ENCODE results near the gene RRP15. TPM values are rescaled to one million over a fixed set of nuclear protein-coding genes. Genes with fewer than 3 reads are reported as not detected.

The RRP15 gene
- total RNA-seq, 1 experiment from 2014 or later = 25.6 TPM

- H3K27ac ChIP-seq (ENCODE audit: low read length) = no peak overlapping the region
- ChIA-PET CTCF (interaction anchor here (0.7 kb wide), 1 partner anchor 702 kb away, joined by 3 read pairs; no protein-coding TSS in a partner anchor), POLR2A (ENCODE audit: unreplicated experiment) (interaction anchor here (0.7 kb wide), 1 partner anchor 769 kb away, joined by 4 read pairs; no protein-coding TSS in a partner anchor)
- no peaks in the 10 kb centered on the region for H3K9me2 ChIP-seq (replicated peaks; ENCODE audit: low read length)
- H3K27me3 ChIP-seq (ENCODE audit: low read length) = no peaks in the 10 kb centered on the region
- no peaks in the 10 kb centered on the region for H3K9me3 ChIP-seq (ENCODE audit: low read length)
- H3K36me3 ChIP-seq (ENCODE audit: low read depth, low read length) = peaks cover 40% of the 10 kb centered on the region
- no peak for ATAC-seq
- H3K4me1 ChIP-seq (ENCODE audit: insufficient read depth, low read length) = peaks cover 10% of the 10 kb centered on the region; the same call in 1 of the 2 replicates
- no peak overlapping the region for H3K9ac ChIP-seq (ENCODE audit: low read length)
- no peaks in the 10 kb centered on the region for H3F3A ChIP-seq (ENCODE audit: low read length, unreplicated experiment)
- DNase-seq = no peak
- intact Hi-C loops (cut with micrococcal nuclease) = no loop called here
- TF ChIP-seq CTCF (conservative IDR thresholded peaks at IDR 0.05; ENCODE audit: low read depth, low read length) = no peak
- TF ChIP-seq EZH2phosphoT487 (IDR thresholded peaks at IDR 0.05; ENCODE audit: borderline replicate concordance, low read length) = no peak
- TF ChIP-seq EZH2 (IDR thresholded peaks at IDR 0.05; ENCODE audit: low read length, unreplicated experiment) = no peak
- no peaks in the 10 kb centered on the region for H4K20me1 ChIP-seq (ENCODE audit: low read length)
- H3K4me3 ChIP-seq (ENCODE audit: low read length) = no peak overlapping the region
- no peak overlapping the region for H2AFZ ChIP-seq (ENCODE audit: low read length)
- H3K79me2 ChIP-seq (ENCODE audit: low read length) = peaks cover 98% of the 10 kb centered on the region
- BruUV-seq (replicated peaks) = no TSS peak
- no peak overlapping the region for H3K4me2 ChIP-seq (ENCODE audit: low read length)
These were observed 80.3 kb downstream of the RRP15 start for GRCh38 chr1:218365226-218365999.

- DNase-seq (no peak), ATAC-seq (no peak)
- H3K9me3 ChIP-seq (ENCODE audit: low read length) = no peaks in the 10 kb centered on the region
- H3K4me3 ChIP-seq (ENCODE audit: low read length) = no peak overlapping the region
- no peak overlapping the region for H2AFZ ChIP-seq (ENCODE audit: low read length)
- H3K9me2 ChIP-seq (replicated peaks; ENCODE audit: low read length) = no peaks in the 10 kb centered on the region
- H3K9ac ChIP-seq (ENCODE audit: low read length) = no peak overlapping the region
- H3K27me3 ChIP-seq (ENCODE audit: low read length) = no peaks in the 10 kb centered on the region
- no peak overlapping the region for H3K4me2 ChIP-seq (ENCODE audit: low read length)
- CTCF ChIA-PET = no interaction called here
- H3K27ac ChIP-seq (ENCODE audit: low read length) = no peak overlapping the region
- no peak for TF ChIP-seq EZH2 (IDR thresholded peaks at IDR 0.05; ENCODE audit: low read length, unreplicated experiment)
- no peak for TF ChIP-seq EZH2phosphoT487 (IDR thresholded peaks at IDR 0.05; ENCODE audit: borderline replicate concordance, low read length)
- TF ChIP-seq CTCF (conservative IDR thresholded peaks at IDR 0.05; ENCODE audit: low read depth, low read length) = no peak
- peaks cover 12% of the 10 kb centered on the region; the same call in 1 of the 2 replicates for H3K4me1 ChIP-seq (ENCODE audit: insufficient read depth, low read length)
- no peaks in the 10 kb centered on the region for H3F3A ChIP-seq (ENCODE audit: low read length, unreplicated experiment)
- POLR2A ChIA-PET (ENCODE audit: unreplicated experiment) = no interaction called here
- H3K36me3 ChIP-seq (ENCODE audit: low read depth, low read length) = peaks cover 38% of the 10 kb centered on the region
- intact Hi-C loops (cut with micrococcal nuclease) = no loop called here
- BruUV-seq (replicated peaks) = no TSS peak
- peaks cover 99% of the 10 kb centered on the region for H3K79me2 ChIP-seq (ENCODE audit: low read length)
- H4K20me1 ChIP-seq (ENCODE audit: low read length) = no peaks in the 10 kb centered on the region
These were observed 81.4 kb downstream of the RRP15 start for GRCh38 chr1:218366322-218367052.

Data from PC-3 (cell line).